ENCODE data around the gene UPF3A.

DNA sequence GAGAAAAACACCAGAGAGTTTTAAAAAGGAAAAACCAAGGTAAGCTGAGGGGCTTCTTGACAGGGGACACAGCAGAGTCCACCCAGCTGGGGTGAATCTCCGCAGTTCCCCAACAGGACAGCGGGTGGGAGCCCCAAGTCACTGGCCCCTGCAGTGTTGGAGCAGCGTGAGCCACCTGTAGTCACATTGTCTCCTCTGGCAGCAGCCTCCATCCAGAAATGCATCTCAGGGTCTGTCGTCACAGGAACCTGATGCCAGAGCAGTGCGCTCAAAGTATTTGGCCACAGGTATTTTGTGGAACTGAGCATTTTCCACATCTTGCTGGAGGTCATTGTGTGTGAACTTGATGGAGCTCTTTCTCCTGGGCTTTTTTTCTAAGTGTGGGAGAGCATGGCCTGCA, 57.6 kb downstream of the UPF3A start:
- TF ChIP-seq, protein P1, sequence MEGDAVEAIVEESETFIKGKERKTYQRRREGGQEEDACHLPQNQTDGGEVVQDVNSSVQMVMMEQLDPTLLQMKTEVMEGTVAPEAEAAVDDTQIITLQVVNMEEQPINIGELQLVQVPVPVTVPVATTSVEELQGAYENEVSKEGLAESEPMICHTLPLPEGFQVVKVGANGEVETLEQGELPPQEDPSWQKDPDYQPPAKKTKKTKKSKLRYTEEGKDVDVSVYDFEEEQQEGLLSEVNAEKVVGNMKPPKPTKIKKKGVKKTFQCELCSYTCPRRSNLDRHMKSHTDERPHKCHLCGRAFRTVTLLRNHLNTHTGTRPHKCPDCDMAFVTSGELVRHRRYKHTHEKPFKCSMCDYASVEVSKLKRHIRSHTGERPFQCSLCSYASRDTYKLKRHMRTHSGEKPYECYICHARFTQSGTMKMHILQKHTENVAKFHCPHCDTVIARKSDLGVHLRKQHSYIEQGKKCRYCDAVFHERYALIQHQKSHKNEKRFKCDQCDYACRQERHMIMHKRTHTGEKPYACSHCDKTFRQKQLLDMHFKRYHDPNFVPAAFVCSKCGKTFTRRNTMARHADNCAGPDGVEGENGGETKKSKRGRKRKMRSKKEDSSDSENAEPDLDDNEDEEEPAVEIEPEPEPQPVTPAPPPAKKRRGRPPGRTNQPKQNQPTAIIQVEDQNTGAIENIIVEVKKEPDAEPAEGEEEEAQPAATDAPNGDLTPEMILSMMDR (conservative IDR thresholded peaks at IDR 0.05; ENCODE audit: low read depth in 2 of 2): no peak
- no peak for TF ChIP-seq JUNB (IDR thresholded peaks at IDR 0.05; ENCODE audit: unreplicated experiment)
- TF ChIP-seq EZH2 (IDR thresholded peaks at IDR 0.05; ENCODE audit: low read depth, unreplicated experiment): no peak
- no peak for TF ChIP-seq POLR2AphosphoS5 (IDR thresholded peaks at IDR 0.05; ENCODE audit: low read depth)
- TF ChIP-seq, protein P2, sequence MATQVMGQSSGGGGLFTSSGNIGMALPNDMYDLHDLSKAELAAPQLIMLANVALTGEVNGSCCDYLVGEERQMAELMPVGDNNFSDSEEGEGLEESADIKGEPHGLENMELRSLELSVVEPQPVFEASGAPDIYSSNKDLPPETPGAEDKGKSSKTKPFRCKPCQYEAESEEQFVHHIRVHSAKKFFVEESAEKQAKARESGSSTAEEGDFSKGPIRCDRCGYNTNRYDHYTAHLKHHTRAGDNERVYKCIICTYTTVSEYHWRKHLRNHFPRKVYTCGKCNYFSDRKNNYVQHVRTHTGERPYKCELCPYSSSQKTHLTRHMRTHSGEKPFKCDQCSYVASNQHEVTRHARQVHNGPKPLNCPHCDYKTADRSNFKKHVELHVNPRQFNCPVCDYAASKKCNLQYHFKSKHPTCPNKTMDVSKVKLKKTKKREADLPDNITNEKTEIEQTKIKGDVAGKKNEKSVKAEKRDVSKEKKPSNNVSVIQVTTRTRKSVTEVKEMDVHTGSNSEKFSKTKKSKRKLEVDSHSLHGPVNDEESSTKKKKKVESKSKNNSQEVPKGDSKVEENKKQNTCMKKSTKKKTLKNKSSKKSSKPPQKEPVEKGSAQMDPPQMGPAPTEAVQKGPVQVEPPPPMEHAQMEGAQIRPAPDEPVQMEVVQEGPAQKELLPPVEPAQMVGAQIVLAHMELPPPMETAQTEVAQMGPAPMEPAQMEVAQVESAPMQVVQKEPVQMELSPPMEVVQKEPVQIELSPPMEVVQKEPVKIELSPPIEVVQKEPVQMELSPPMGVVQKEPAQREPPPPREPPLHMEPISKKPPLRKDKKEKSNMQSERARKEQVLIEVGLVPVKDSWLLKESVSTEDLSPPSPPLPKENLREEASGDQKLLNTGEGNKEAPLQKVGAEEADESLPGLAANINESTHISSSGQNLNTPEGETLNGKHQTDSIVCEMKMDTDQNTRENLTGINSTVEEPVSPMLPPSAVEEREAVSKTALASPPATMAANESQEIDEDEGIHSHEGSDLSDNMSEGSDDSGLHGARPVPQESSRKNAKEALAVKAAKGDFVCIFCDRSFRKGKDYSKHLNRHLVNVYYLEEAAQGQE (IDR thresholded peaks at IDR 0.05; ENCODE audit: unreplicated experiment): no peak
- TF ChIP-seq, protein P3, sequence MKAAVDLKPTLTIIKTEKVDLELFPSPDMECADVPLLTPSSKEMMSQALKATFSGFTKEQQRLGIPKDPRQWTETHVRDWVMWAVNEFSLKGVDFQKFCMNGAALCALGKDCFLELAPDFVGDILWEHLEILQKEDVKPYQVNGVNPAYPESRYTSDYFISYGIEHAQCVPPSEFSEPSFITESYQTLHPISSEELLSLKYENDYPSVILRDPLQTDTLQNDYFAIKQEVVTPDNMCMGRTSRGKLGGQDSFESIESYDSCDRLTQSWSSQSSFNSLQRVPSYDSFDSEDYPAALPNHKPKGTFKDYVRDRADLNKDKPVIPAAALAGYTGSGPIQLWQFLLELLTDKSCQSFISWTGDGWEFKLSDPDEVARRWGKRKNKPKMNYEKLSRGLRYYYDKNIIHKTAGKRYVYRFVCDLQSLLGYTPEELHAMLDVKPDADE (IDR thresholded peaks at IDR 0.05): no peak
